ENCODE measurements around the gene HMGCLL1.

The HMGCLL1 gene

DNA sequence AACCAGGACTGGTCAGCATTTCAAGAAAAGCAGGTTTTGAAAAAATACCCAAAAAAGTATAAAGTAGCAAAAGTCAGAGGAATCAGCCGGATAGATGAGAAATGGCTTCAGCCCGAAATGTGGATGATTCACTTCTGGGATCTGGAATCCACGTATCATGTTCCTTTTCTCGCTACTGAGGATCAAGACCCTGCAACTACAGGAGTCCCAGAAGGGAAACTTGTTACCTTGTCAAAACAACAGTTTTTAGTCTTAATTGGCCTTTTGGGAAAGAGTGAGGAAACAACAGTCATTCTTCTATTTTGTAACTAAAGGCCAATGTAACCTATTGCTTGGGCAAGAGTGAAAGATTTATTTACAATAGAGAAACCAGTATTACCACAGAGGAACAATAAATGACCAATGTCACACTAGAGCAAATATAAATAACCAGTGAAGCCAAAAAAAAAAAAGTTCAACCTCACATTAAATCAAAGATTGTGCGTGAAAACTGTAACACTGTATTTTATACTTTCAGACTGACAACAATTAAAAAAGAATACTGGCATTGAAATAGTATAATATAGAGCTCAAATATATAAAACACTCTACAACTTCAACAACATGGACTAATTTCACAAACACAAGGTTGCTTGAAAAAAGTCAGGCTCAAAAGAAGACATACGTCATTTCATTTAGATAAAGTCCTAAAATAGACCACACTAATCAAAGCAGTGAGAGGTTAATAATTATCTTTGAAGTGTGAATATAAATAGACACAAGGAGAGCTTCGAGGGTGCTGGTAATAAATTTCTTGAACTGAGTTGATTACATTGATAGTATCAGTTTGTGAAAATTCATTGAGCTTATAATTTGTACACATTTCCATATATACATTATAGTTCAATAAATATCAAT is 135.5 kb downstream of the HMGCLL1 start:
- DNase-seq (ENCODE audit: low read depth in 2 of 2), result no peak

DNA sequence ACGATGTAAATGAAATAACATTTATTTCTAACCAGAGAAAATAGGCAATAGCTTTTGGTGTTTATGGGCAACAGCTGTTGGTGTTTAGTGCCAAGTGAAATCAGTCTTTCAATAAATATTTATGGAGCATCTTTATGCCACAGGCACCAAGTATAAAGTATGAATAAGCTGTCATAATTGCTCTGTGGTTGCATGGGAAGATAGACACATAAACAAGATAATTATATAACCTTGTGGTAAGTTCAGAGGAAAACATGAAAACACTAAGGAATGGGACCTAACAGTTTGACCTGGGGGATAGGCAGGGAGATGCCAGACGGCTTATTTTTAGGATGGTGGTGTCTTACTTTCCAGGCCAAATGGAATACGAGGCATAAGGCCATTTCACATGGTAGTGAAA is 140.8 kb downstream of the HMGCLL1 start:
- no peak for DNase-seq (ENCODE audit: low read depth in 2 of 2)

DNA sequence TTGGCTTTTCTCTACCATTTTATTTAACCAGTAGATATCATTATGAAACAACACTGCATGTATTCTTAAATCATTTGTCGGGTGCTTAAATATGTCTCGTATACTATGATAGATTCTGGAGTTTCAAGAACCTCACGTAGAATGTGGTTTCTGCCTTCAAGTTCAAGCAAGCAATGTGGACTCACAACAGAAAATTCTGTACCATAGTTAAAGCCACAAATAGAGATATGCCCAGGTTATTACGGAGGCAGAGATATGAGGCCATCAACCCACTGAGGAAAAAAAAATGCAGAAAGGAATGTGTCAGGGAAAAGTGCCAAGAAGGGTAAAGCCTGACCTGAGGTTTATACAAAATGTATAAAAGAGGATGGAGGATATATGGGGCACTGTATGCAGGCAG is 141.9 kb downstream of the HMGCLL1 start:
- DNase-seq (ENCODE audit: low read depth in 2 of 2), result no peak

DNA sequence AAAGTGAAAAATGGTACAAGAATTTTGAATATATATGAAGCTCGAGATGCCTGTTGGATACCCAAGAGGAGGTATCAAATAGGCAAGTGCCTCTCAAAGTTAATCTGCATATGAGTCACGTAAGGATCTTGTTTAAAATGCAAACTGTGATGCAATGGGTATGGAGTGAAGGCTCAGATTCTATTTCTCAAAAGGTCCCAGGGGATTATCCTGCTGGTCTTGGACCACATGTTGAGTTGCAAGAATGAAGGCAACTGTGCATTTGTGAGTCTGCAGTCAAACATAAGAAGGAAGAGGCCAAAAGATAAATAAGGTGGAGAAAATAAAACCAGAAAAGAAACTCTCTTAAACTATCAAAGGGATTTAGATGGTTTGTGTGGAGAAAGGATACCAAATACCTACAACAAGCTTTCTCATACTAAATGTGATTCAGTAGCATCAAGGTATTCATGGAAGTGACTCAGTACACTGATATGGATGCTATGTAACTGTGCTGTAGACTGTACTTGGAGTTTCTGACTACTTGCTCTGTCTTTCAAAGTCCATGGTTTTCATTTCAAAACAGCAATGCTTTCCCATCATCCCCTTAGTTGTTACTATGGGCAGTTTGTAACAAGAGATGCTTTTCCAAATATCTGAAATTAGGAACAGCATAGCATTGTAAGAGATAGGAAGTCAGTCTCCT is 145.4 kb downstream of the HMGCLL1 start:
- no peak for DNase-seq (ENCODE audit: low read depth in 2 of 2)

DNA sequence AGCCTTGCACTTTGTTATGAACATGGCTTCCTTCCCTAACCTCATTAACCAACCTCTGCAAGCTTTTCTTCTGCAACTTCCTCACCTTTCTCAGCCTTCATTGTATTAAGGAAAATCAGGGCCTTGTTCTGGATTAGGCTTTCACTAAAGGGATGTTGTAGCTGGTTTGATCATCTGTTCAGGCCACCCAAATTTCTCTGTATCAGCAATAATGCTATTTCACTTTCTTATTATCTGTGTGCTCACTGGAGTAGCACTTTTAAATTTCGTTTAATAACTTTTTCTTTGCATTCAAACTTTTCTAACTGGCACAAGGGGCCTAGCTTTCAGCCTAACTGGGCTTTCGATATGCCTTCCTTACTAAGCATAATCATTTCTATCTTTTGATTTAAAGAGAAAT is 155.1 kb downstream of the HMGCLL1 start:
- no peak for DNase-seq (ENCODE audit: low read depth in 2 of 2)

DNA sequence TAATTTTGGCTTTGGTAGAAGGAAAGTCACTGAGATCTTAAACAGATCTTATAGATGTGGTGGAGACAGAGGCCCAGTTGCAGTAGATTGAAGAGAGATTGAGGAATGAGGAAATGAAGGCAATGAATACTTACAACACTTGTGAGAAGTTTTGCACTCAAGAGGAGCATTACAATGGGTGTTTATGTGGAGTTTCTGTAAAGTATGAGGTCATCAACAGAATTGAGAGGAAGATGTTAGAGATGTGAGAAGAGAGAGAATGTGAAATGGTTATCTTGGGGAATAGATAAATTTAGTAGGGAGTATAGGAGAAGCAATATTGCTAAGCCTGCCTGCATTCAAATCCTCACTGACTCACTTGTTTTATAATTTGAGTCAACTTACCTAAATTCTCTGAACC is 168.3 kb downstream of the HMGCLL1 start:
- DNase-seq (ENCODE audit: low read depth in 2 of 2), result no peak

DNA sequence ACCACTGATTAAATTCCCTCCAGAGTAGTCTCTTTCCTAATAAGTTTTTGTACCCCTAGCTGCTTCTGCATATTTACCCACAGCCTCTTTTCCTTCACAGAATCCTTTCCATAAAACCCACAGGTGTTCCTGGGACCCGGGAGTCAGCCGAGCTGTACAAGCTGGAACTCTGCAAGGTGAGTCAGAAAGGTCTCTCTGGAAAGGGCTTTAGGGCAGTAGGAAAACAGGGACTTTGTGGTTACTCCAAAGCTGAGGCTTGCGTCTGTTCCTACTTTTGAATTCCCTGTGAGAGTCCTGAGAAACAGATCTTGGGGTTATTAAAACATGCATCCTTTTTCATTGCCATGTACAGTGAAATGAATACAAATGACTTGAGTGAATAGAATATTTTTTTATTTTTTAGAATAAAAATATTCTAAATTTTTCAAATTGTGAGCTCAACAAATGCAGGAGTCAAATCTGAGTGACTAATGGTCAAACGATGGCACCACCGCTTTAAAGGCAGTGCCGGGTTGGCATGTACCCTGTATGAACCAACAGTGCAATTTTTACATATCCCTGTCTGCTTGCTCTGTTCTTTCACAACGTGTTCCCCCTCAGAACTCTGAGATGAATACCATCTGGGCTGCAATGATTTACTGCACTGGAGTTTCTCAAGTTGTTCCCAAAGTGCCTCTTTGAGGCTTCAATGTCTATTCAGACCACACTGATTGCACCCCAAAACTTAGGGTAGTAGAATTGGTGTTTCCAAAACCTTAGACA is 173.3 kb downstream of the HMGCLL1 start:
- DNase-seq (ENCODE audit: low read depth in 2 of 2), result no peak

DNA sequence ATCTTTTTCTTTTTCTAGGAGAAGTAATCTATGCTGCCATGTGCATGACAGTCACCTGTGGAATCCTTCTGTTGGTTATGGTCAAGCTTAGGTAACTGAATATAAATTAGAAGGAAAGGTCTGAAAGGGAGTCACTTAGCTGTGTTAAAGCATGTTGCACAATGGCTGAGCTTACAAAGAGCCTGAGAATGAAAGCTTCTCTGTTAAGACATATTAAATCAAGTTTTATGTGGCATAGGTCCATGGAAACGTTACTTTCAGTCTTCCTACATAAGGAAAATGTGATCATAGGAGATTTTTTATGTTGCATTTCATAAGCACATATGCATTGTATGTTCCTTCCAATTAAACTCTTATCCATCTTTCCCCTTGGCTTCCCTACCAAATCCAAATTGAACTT is 179.6 kb downstream of the HMGCLL1 start:
- DNase-seq (ENCODE audit: low read depth in 2 of 2), result no peak

DNA sequence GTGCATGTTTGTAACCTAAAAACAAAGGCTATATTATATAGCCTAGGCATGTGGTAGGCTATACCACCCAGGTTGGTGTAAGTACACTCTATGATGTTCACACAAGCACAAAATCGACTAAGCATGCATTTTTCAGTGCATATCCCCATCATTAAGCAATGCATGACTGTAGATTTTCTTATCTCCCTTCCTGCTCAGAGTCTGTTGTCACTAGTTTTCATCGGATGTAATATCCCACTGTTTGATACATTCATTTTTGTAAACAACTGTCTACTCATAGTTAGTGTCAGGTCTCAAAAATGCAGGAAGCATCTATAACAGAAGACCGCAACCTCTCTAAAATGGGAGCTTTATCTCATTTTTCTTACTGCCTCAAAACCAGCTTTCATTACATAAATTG is 181.0 kb downstream of the HMGCLL1 start:
- DNase-seq (ENCODE audit: low read depth in 2 of 2), result no peak

DNA sequence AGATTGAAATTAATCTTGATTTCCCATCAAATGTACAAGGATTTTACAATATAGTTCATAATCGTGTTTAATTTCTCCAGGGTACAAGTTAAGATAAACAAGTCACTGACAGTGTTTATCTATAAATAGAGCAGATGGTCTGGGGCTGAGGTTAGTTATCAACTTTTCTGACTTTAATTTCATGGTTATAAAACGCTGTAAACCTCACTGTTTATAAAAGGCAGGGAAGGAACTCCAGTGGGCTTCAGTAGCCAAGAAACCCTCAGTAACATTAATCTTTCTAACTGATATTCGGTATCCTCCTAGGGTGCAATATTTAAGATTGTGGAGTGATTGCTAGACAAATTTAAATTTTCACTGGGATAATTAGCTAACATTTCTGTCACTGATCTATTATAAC is 183.1 kb downstream of the HMGCLL1 start:
- DNase-seq (ENCODE audit: low read depth in 2 of 2), result no peak

DNA sequence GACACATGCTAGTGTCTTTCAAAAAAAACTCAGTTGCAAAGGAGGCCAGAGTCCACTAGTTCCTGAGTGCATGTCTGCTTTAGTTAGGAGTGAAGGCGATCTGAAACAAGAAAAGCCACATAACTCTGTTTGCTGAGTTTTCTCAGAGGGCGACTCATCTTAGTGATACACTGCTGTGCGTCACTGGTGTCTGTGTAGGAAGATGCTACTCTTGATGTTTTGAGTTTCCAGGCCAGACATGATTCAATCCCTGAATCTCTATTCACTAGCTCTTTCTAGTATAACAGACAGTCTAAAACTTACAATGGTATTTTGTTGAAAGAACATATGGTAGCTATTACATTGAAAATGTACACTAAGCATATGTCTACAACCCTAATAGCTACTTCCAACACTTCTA is 190.8 kb downstream of the HMGCLL1 start:
- no peak for DNase-seq (ENCODE audit: low read depth in 2 of 2)

All from stimulated activated CD8-positive, alpha-beta memory T cell treated with anti-CD3 and anti-CD28 coated beads, Interleukin-15, amount 100 ng/mL, for 48 hours (primary cell).